Erythroblast (primary cell): ENCODE data around the gene DISP2.

Source experiments
- DNase-seq, 2 experiments: peaks; one replicate each; lab custom pipeline; 2025; lab: John Stamatoyannopoulos, UW
- GATA1 ChIP-seq: IDR thresholded peaks from 2 replicates; pipeline ENCODE4 v1.6.1; 2011; ENCODE audit warnings: low read depth, mild to moderate bottlenecking, control low read depth, low read length, moderate library complexity
- POLR2A ChIP-seq: IDR thresholded peaks from 2 replicates; pipeline ENCODE4 v1.6.1; 2011; ENCODE audit warnings: mild to moderate bottlenecking, low read length

DISP2 gene

DNA sequence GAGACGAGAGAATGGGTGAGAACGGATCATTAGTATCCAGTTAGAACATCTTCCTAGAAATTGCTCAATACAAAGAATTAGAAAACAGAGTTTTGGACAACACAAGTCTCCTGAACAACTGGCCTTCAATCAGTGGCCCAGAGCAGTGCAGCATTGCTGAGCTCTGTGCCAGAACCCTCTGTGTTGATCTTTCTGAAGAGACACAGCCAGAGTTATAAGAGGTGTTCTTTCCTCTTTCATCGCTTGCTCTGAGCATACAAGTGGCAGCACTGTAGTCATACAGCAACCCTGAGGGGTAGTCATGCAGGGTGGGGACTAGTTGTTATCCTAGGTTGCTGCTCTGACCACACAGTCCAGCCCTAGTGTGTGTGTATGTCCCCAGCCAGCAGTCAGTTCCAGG, 28.5 kb downstream of the DISP2 start:
- TF ChIP-seq GATA1 (no peak), POLR2A (no peak)

DNA sequence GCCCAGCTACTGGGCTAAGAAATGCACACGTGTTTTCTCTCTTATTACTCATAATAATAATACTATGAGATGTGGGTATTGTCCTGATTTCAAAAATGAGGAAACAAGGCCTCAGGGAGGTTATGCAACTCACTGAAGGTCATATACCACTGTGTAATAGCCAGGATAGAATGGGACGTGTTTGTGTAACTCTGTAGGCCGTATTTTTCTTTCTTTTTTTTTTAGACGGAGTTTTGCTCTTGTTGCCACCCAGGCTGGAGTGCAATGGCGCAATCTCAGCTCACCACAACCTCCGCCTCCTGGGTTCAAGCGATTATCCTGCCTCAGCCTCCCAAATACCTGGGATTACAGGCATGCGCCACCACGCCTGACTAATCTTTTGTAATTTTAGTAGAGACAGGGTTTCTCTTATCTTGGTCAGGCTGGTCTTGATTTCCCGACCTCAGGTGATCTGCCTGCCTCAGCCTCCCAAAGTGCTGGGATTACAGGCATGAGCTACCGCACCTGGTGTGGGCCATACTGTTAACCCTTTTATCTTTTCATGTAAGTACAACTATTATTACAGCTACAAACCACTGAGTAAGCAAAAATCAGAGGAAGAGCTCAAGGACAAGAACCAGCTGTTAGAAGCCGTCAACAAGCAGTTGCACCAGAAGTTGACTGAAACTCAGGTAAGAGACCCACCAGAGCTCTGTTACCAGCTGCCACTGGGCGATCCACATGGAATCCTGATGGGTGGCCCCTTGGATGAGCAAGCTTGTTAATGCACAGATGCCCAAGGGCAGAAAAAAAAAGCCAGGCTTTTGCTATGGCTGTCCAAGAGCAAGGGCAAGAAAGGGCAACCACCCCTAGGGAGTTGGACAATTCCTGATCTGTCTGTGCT, 31.2 kb downstream of the DISP2 start:
- TF ChIP-seq POLR2A = no peak
- no peak for TF ChIP-seq GATA1

More for the DNA sequence above, 28.5 kb downstream of the DISP2 start:
- no peak for DNase-seq

DNA sequence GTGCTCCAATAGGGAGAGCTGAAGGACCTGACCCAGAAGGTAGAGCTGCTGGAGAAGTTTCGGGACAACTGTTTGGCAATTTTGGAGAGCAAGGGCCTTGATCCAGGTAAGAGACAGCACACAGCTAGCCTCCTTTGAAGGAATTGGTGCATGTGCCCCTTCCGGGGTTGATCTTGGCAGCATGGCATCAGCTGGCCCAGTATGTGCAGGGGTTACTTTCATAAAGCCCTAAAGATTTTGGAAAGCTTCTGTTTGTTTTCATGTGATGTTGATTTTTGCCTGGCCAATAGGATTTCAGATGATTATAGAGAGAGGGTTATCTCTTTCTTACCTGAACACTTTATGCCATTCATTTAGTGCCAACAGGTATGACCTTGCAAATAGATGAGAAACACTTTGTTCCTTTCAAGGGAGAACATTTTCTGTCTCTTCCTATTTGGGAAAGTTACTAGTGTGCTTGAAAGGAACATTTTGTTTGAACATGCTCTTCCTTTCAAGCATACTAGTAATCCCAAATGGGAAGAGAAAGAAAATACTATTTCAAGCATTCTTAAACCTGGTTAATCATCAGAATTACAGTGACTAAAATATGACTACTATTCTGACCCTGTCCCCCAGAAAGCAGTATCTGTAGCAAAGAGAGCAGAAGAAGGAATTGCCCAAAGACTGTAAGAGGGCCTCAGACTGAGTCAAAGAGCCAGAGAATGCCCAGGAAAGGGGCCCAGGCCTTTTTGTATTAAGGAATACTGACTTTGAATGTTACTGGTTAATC, 32.0 kb downstream of the DISP2 start:
- TF ChIP-seq GATA1 (no peak), POLR2A (no peak)
- no peak for DNase-seq

More for the DNA sequence above, 31.2 kb downstream of the DISP2 start:
- no peak for DNase-seq

DNA sequence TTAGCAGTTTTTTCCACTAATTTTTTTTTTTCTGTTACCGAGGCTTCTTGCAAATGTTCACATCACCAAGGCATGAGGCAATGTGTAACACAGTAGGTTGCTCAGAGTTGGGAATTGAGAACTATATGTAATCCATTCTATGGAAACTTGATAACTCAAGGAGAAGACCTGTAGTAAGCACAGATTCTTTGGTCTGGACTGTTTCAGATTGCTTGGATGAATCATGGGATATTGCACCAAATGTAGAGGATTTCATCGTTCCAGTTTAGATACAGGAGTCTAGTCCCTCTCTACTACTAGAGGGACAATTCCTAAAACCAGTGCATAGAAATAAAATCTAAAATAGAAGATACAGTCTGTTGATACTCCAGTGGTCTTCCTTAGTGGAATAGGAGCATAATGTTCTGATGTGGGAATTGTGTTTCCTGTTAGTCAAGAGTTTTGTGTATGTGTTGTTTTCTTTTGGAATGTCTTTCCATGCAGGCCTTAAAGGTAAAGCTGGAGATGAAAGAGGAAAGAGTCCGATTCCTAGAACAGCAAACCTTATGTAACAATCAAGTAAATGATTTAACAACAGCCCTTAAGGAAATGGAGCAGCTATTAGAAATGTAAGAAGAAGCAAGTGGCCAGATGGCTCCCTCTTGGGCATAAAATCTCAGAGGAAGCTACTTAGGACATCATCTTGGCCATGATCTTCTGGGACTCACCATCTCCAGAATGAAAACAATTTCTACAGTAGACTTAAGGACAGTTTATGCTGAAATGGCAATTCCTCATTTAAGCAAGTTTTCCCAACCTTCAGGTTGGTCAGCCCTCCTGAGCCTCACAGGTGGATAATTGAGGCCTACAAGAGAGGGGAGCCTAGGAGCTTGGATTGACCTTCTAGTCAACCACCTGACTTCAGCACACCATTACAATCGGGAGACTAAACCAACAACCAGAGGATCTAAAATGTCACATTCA, 35.2 kb downstream of the DISP2 start:
- no peak for TF ChIP-seq GATA1
- TF ChIP-seq POLR2A = no peak
- no peak for DNase-seq

DNA sequence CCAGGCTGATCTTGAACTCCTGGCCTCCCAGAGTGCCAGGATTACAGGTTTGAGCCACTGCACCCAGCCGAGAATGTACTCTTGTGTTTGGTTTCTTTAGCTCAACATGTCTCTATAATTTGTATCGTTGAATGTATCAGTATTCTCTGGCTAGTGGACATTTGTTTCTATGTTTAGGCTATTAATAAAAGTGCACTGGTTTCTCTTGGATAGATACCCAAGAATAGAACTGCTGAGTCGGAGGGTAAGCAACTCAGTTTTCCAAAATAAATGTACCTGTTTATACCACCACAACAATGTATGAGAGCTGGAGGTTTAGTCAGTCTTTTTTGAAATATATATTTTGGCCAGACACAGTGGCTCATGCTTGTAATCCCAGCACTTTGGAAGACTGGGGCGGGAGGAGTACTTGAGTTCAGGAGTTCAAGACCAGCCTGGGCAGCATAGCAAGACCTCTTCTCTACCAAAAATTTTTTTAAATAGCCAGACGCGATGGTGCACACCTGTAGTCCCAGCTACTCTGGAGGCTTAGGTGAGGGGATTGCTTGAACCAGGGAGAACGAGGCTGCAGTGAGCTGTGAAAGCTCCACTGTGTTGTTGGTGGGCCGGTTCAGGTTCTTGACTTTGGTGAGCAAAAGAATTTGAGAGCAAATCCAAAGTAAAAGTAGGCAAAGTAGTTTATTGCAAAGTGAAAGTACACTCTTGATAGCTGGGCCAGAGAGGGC, 39.8 kb downstream of the DISP2 start:
- TF ChIP-seq GATA1 (no peak), POLR2A (no peak)
- DNase-seq = no peak

DNA sequence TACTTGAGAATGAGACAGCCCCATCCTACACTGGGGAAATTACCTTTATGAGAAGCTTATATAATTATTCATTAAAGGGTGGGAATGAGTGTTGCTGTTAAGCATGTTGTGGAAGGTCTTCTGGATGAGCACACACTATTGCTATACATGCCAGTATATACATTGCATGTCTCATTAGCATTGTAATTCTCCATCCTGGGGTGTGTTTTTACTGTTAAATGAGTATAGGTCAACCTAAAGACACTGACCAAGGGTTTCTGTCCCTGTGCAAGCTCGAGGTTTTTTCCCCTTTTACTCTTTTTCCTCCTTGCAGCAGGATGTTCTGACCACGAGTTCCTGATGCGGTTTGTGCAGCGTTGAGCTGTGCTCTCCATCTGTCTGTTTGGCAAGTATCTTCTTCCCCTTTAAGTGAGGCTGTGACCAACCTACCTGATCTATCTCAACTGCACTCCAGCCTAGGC, 40.4 kb downstream of the DISP2 start:
- TF ChIP-seq POLR2A = no peak
- no peak for TF ChIP-seq GATA1
- peak in 1 of 2 experiments; percentile 19 for DNase-seq

DNA sequence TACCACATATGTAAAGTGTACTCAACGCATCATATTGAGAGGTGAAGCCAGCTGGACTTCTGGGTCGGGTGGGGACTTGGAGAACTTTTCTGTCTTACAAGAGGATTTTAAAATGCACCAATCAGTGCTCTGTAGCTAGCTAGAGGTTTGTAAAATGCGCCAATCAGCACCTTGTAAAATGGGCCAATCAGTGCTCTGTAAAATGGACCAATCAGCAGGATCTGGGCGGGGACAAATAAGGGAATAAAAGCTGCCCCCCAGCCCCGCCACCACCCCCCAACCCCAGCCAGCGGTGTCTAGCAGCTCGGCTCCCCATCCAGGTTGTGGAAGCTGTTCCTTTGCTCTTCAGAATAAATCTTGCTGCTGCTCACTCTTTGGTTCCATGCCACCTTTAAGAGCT, 41.4 kb downstream of the DISP2 start:
- TF ChIP-seq GATA1 = no peak
- DNase-seq = peak in 1 of 2 experiments; percentile 31

DNA sequence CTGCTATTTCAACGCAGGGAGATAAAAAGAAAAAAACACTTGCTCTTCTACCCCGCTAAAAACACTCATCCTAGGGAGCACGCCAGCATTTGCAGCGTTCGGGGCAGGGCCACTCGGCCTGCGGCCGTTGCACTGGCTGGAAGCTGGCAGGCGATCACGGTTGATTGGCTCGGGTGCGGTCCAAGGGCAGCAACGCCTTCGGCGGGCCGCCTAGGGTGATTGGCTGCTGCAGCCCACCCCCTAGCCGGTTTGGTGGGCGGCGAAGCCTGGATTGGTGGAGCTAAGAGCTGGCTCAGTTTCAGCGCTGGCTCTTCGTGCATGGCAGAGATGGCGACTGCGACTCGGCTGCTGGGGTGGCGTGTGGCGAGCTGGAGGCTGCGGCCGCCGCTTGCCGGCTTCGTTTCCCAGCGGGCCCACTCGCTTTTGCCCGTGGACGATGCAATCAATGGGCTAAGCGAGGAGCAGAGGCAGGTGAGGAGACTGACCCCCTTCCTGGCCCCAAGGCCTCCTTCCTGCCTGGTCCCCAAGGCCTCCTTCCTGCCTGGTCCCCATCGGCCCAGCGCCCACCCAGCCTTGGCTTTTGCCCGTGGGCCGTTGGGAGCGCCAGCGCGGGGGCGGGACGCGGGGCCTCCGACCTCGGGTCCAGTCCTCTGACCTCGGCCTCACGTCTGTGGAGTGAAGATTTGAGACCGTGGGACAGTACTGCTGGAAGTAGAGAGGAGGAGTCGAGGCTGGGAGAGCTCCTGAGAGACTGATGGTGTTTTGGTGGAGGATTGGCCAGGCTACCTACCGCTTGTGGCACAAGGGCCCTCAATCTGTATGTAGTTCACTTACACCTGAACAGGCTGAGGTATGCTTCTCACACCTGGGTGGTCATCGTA, 47.7 kb downstream of the DISP2 start, which contains the start of gene IVD:
Gene IVD, plus strand, starts transcription at position 295 of the 881 bp plus-strand sequence. Its CDS starts 33 bp downstream, at position 328.
- DNase-seq = peak; percentile 95
- TF ChIP-seq POLR2A = peak; percentile 93
- TF ChIP-seq GATA1 = no peak

DNA sequence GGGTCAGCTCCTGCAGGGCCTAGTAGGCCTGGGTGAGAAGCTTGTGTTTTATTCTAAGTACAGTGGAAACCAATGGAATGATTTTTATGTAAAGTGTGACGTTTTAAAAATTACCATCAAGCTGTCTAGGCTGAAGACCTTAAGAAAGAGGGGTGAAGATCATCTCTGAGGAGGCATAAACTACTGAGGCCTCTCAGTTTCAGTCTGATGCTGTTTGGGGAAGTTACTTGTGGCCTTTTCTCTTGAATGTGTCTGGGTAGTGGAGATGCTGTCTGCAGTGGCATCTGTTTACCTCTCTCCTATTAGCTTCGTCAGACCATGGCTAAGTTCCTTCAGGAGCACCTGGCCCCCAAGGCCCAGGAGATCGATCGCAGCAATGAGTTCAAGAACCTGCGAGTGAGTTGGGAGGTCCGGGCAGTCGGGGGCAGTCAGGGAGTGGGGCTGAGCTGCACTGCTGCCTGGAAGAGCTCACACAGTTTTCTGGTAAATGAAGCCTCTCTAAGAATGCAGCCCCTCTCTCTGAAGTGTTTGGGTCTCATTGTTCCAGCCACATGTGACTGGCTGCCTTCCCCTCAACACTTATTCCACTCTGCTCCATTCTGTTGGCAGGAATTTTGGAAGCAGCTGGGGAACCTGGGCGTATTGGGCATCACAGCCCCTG, 49.4 kb downstream of the DISP2 start:
- TF ChIP-seq POLR2A (no peak), GATA1 (no peak)
- no peak for DNase-seq

DNA sequence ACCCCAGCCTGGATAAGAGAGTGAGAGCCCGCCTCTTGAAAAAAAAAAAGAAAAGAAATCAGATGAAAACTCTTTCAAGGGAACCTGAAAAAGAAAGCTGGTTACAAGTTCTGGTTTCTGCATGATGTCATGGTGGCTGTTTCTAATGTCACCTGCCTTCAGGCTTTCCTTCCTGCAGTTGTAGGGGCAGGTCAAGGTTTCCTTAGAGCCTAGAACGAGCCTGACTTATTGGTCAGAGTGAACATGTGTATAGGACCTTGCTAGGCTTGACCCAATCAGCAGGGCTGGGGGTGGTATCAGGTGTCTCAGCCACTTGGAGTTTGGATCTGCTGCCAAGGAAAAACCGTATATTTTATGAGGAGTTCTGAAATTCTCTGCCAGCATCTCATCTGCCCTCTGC, 51.3 kb downstream of the DISP2 start:
- no peak for DNase-seq
- TF ChIP-seq GATA1 = no peak
- TF ChIP-seq POLR2A = no peak

DNA sequence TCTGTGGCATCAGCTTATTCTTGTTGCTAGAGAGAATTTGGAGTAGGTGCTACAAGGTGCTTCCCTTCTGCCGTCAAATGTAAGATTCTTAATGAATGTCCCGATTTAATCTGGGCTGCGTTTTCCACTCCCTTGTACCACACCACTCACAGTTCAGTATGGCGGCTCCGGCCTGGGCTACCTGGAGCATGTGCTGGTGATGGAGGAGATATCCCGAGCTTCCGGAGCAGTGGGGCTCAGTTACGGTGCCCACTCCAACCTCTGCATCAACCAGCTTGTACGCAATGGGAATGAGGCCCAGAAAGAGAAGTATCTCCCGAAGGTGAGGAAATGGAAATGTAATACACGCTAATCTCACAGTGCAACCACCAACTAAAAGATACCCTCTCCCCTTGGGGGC, 52.5 kb downstream of the DISP2 start:
- TF ChIP-seq GATA1 (no peak), POLR2A (no peak)
- DNase-seq = no peak
